Measurements from ENCODE around the gene DNAJC11. TPM values are rescaled to one million over a fixed set of nuclear protein-coding genes. Genes with fewer than 3 reads are reported as not detected.
"Not testable (repeated sequence)": the region's sequence is repeated elsewhere in the genome, so short reads cannot be mapped to it uniquely, and the experiment has no call there.

DNAJC11 gene
- total RNA-seq, 1 experiment from 2014 or later = 102 TPM

GRCh38 chr1:6601049-6601922, 100.3 kb downstream of the DNAJC11 start (continued):
- TF ChIP-seq ZNF423 (CRISPR knock-in tag; IDR thresholded peaks at IDR 0.05) (peak; percentile 71), USF2 (CRISPR knock-in tag; IDR thresholded peaks at IDR 0.05) (no peak), IRF2 (CRISPR knock-in tag; IDR thresholded peaks at IDR 0.05; ENCODE audit: borderline replicate concordance, low read depth) (no peak), SMAD4 (CRISPR knock-in tag; IDR thresholded peaks at IDR 0.05) (no peak), NFATC4 (CRISPR knock-in tag; IDR thresholded peaks at IDR 0.05) (no peak), SOX15 (CRISPR knock-in tag; IDR thresholded peaks at IDR 0.05) (no peak), ZSCAN18 (CRISPR knock-in tag; IDR thresholded peaks at IDR 0.05) (no peak), FOXP4 (CRISPR knock-in tag; IDR thresholded peaks at IDR 0.05) (no peak), GABPB1 (CRISPR knock-in tag; IDR thresholded peaks at IDR 0.05) (no peak; the same call in 1 of the 2 replicates), MLX (CRISPR knock-in tag; IDR thresholded peaks at IDR 0.05) (0 out of 2 replicates have a peak, but pooled peaks have one; percentile 68), TEAD4 (CRISPR knock-in tag; IDR thresholded peaks at IDR 0.05) (no peak), FOXJ3 (CRISPR knock-in tag; IDR thresholded peaks at IDR 0.05; ENCODE audit: borderline replicate concordance) (no peak)
- TF ChIP-seq, protein P1, sequence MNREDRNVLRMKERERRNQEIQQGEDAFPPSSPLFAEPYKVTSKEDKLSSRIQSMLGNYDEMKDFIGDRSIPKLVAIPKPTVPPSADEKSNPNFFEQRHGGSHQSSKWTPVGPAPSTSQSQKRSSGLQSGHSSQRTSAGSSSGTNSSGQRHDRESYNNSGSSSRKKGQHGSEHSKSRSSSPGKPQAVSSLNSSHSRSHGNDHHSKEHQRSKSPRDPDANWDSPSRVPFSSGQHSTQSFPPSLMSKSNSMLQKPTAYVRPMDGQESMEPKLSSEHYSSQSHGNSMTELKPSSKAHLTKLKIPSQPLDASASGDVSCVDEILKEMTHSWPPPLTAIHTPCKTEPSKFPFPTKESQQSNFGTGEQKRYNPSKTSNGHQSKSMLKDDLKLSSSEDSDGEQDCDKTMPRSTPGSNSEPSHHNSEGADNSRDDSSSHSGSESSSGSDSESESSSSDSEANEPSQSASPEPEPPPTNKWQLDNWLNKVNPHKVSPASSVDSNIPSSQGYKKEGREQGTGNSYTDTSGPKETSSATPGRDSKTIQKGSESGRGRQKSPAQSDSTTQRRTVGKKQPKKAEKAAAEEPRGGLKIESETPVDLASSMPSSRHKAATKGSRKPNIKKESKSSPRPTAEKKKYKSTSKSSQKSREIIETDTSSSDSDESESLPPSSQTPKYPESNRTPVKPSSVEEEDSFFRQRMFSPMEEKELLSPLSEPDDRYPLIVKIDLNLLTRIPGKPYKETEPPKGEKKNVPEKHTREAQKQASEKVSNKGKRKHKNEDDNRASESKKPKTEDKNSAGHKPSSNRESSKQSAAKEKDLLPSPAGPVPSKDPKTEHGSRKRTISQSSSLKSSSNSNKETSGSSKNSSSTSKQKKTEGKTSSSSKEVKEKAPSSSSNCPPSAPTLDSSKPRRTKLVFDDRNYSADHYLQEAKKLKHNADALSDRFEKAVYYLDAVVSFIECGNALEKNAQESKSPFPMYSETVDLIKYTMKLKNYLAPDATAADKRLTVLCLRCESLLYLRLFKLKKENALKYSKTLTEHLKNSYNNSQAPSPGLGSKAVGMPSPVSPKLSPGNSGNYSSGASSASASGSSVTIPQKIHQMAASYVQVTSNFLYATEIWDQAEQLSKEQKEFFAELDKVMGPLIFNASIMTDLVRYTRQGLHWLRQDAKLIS (CRISPR knock-in tag; IDR thresholded peaks at IDR 0.05; ENCODE audit: borderline replicate concordance) = no peak
- TF ChIP-seq, protein P2, sequence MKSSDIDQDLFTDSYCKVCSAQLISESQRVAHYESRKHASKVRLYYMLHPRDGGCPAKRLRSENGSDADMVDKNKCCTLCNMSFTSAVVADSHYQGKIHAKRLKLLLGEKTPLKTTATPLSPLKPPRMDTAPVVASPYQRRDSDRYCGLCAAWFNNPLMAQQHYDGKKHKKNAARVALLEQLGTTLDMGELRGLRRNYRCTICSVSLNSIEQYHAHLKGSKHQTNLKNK (CRISPR knock-in tag; IDR thresholded peaks at IDR 0.05) = no peak

GRCh38 chr1:6600410-6601048, 101.1 kb downstream of the DNAJC11 start:
- H3K27ac Mint-ChIP-seq = peak overlapping the region; percentile 41; the same call in 1 of the 2 replicates
- POLR2A ChIA-PET = no interaction called here
- H3K9me3 Mint-ChIP-seq = no peaks in the 10 kb centered on the region
- H3K36me3 Mint-ChIP-seq = peaks cover 14% of the 10 kb centered on the region
- ATAC-seq (no peak), DNase-seq (ENCODE audit: low spot score) (no peak)
- H3K4me1 Mint-ChIP-seq = peaks cover 23% of the 10 kb centered on the region
- CTCF ChIA-PET = interaction anchor here (0.7 to 1.4 kb wide), 5 partner anchors 15 to 160 kb away, joined by 3 to 7 read pairs (median 4); partner anchors contain the start of genes NOL9 and TAS1R1
- no peaks in the 10 kb centered on the region; the same call in 1 of the 2 replicates for H3K27me3 Mint-ChIP-seq (ENCODE audit: low read depth)
- peak overlapping the region; percentile 80 for H3K4me3 Mint-ChIP-seq
- TF ChIP-seq EMX1 (CRISPR knock-in tag; IDR thresholded peaks at IDR 0.05) (no peak), ZNF671 (CRISPR knock-in tag; IDR thresholded peaks at IDR 0.05) (no peak), ERG (CRISPR knock-in tag; IDR thresholded peaks at IDR 0.05) (no peak)
- TF ChIP-seq, protein P3, sequence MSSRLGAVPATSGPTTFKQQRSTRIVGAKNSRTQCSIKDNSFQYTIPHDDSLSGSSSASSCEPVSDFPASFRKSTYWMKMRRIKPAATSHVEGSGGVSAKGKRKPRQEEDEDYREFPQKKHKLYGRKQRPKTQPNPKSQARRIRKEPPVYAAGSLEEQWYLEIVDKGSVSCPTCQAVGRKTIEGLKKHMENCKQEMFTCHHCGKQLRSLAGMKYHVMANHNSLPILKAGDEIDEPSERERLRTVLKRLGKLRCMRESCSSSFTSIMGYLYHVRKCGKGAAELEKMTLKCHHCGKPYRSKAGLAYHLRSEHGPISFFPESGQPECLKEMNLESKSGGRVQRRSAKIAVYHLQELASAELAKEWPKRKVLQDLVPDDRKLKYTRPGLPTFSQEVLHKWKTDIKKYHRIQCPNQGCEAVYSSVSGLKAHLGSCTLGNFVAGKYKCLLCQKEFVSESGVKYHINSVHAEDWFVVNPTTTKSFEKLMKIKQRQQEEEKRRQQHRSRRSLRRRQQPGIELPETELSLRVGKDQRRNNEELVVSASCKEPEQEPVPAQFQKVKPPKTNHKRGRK (CRISPR knock-in tag; IDR thresholded peaks at IDR 0.05; ENCODE audit: borderline replicate concordance) = no peak

GRCh38 chr1:6599991-6600390, 101.6 kb downstream of the DNAJC11 start:
- DNase-seq (ENCODE audit: low spot score); H3K27ac Mint-ChIP-seq; POLR2A ChIA-PET; ATAC-seq; H3K9me3 Mint-ChIP-seq; H3K27me3 Mint-ChIP-seq (ENCODE audit: low read depth): not testable (repeated sequence)
- H3K4me1 Mint-ChIP-seq = peaks cover 23% of the 10 kb centered on the region
- H3K4me3 Mint-ChIP-seq = peak overlapping the region; percentile 80
- CTCF ChIA-PET = interaction anchor here (0.8 to 1.4 kb wide), 4 partner anchors 16 to 160 kb away, joined by 3 to 7 read pairs (median 4); partner anchors contain the start of genes NOL9 and TAS1R1
- H3K36me3 Mint-ChIP-seq = peaks cover 19% of the 10 kb centered on the region

All from WTC11 (cell line).